HG02759 (cell line): ENCODE measurements around the gene HOXB4.

Source experiments
- ATAC-seq: cut with Tn5 transposase; IDR thresholded peaks from one replicate; pipeline ENCODE4 v1.9.1; 2021; ENCODE audit warnings: mild to moderate bottlenecking, moderate library complexity; ENCODE audit not compliant: unreplicated experiment

HOXB4 gene

GRCh38 chr17:48615047-48615962 lies 37.2 kb upstream of the HOXB4 start, which contains the start of gene HOXB8:
TSS of gene HOXB8 (minus strand) at chr17:48615292. CDS start at chr17:48614704, 588 bp downstream.
- no peak for ATAC-seq

DNA sequence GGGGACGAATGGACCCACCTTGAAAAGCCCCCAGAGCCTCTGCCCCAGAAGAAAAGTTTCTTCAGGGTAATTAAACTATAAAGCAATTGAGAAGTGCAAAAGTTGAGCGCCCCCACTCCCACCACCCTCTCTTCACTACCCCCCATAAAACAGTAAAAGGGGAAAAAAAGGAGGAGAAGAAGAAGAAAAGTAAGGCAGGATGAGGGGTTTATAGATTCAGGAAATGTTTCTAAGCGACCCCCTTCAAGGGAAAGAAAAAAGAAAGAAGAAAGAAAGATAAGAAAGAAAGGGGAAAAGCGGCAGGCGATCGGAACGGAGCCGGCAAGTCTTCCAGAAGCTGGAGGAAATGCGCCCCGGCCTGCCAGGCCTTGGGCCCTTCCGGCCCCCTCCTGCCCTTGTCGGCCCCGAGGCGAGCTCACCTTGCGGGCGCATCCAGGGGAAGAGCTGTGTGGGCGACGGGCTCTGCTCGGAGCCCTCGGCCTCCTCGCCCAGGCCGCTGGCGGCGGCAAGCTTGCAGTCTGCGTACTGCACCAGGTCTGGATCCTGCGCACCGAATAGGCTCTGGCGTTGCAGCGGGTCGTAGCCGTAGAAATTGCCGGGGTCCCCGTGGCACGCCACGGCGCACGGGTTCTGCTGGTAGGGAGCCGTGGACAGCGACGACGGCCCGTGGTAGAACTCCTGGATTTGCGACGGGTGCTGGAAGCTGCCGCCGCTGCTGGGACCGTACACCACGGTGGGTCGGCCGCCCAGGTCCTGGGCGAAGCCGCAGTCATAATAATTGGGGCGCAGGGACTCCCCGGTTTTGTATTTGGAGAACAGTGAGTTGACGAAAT lies 35.9 kb upstream of the HOXB4 start:
- no peak for ATAC-seq

GRCh38 chr17:48612854-48613691 lies 34.9 kb upstream of the HOXB4 start:
- ATAC-seq: no peak

DNA sequence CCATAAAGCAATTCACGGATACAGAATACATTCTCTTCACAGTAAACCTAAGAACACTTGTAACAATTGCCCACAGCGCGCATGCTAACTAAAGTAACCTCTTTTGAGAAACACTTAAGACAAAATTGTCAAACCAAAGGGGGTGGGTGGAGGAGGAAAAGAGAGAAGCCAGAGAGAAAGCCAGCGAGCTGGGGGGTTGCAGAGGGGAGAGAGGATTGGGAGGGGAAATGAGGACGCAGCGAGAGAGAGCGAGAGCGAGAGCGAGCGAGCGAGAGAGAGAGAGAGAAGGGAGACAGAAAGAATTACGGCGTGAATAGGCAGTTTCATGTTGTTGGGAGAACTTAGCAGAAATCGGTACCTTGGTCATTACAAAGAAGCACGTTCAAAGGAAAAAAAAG lies 34.3 kb upstream of the HOXB4 start:
- ATAC-seq: no peak

DNA sequence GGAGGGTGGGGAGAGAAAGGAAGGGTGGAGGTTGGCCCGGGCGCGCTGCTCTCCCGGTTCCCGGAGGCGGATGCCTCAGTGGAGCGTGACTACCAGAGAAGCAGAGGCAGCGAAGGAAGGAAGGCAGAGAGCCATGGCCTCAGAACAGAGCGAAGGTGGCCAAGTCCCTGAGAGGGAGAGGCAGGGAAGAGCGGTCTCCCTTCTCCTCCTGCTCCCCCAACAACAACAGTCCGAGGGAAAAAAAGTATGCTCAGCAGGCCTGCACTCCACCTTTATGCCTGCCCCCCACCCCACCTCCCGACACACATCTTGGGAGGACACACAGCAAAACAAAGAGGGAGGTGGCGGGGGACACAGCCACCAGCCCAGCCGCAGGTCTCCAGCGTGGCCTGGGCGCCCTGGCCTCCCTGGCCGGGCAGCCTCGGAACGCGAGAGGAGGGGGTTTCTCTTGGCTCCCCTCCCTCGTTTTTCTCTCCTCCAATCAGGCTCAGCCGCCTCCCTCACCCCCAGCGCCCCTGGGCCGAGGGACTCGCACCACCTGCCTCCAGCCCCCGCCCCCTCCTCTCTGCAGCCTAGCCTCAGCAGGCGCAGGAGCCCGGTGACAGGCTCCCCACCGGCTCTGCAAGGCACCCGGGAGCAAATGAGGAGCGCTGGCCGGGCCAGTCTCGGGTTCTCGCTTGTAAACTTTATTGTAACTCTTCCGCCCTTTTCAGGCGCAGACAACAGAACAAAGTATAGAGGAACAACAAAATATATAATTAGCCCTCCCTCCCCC lies 33.7 kb upstream of the HOXB4 start:
- ATAC-seq: no peak

- no peak for ATAC-seq
Observed at GRCh38 chr17:48611213-48611612, 33.1 kb upstream of the HOXB4 start.

DNA sequence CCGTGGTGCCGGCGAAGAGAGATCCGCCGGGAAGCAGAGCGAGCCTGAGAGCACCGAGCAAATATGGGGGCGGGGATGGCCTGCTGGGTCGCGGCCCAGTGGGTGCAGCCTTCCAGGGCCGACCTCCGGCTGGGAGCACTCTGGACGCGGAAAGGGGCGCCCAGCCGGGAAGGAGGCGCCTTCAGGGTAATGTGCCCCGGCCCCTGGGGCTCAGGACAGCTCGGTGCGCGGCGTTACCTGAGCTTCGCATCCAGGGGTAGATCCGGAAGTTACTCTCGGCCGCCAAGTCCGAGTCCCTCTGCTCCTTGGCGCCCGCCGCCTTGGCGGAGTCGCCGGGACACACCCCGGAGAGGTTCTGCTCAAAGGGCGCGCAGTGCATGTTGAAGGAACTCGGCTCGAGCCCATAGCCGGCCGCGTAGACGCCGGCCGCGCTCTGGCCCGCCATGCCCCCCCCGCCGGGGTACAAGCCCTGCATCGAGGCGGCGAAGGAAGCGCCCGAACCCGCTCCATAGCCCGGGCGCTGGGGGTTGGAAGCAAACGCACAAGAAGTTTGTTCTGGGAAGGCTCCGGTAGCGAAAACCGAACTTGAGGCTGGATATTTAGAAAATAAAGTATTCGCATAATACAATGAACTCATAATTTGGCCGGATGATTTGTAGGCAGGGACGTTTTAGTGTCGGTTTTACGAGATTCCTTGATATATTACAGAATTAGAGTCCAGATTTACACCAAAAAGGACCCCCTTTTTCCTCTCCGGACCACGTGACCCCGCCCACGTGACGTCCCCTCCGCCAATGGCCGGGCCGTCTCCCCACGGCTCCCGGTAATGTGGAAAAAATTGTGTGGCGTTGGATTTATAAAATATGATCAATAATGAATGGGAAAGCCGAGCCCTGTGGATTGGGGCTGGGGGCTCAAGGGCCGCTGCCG lies 32.4 kb upstream of the HOXB4 start, which contains the start of gene HOXB7:
Gene HOXB7 (minus strand): TSS at position 736 of the 930 bp plus-strand sequence. CDS start 99 bp downstream, at position 637.
- peak; percentile 36 for ATAC-seq

DNA sequence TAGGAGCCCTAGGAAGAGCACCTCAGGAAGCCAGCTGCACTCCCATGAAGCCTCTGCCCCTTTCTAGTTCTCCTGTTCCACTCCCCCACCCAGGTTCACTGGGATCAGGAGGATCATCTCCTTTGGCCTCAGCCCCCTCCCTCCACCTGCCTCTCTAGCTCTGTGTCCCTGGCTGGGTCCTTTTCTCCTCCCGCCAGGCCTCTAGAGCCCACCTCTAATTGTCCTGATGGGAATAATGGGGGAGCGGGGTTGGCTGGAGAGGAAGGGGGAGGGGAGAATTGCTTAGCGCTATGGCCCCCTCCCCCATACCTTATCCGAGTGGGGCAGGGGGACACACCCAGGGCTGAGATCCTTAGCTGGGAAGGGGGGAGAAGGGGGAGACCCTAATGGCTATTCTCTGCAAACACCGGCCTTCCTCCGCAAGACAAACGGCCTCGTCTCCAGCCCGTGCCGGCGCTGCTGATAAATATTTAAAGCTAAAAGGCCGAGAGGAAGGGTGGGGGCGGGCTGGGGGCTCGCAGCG lies 31.7 kb upstream of the HOXB4 start:
- no peak for ATAC-seq

DNA sequence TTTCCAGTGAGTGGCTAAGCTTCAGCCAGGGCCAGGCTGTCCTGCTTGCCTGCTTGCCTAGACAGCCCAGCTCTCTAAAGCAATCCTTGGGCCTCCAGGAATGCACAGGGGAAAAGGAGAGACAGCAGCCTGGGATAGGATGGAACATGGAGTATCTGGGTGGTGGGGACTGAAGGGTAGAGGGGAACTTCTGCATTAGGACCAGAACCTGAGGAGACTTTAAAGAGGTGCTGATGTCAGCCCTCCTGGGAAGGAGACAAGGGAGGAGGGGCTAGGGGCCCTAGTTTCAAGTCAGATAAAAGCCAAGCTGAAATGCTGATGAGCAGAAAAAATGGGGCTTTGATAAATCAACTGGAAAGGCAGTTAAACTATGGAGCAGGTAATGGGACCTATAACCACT lies 30.9 kb upstream of the HOXB4 start:
- ATAC-seq: no peak

GRCh38 chr17:48608494-48608834 lies 30.3 kb upstream of the HOXB4 start:
- no peak for ATAC-seq

DNA sequence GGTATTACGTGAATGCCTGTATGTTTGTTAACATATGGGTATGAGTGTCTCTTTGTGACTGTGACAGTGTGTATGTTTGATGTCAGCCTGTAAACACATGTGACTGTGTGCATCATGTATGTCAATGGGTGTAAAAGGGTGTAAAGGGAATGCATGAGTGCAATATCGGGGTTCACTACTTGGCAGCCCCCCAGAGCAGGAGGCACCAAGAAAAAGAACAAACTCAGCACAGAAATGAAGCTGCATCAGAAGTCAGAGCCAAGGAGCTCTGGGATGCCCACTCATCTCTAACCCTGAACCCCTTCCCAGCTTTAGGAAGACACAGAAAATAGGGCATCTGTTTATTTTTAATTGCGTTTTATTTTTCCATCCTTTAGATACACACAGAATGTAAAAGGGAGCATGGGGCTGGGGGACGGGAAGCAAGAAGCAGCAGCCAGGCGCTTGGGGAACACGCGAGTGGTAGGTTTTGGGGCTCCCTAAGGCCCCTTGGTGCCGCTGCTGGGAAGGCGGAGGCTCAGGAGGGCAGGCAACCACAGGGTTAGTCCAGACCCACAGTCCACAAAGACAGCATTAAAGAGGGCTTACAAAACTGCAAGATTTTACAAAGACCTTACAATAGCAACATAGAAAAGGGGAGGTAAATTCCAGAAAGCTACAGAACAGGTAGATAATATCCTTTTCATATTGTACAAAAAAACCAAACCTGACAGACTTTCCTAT lies 28.9 kb upstream of the HOXB4 start:
- no peak for ATAC-seq

DNA sequence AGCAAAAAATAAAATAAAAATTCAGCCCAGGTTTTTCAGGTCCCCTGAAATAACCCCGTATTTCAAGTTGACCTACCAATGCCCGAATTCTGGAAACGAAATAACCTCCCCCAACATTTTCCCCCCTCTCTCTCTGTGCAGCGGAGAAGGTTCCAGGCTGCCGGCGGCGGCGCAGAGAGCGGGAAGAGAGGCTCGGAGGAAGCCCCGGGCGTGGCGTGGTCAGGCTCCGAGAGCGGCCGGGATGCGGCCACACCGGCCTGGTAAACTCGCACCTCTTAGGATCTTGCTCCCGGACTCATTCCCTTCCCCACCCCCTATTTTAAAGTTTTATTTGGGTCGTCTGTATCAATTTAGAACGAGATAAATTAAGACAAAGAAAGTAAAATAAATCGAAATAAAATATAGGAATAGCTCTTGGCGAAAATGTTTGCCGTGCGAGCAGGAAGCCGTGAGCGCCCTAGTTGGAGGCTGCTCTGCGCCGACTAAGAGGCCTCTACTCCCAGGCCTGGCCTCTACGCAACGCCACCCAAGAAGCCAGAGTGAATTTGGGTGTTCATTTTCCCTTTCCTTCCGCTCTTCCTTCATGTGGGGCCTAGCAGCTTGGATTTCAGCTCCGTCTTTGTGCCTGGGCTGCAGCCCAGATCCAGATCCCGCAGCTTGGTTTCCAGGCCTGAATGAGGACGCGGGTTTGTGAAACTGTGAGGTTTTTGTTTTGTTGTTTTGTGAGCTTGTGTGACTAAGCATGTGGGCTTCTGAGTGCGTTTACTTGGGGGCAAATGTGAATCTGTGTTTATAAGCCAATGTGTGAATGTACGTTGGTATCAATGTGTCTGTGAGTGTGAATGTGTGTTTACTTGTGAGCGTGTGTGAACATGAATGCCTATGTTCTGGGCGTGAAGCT lies 28.1 kb upstream of the HOXB4 start:
- ATAC-seq: no peak

DNA sequence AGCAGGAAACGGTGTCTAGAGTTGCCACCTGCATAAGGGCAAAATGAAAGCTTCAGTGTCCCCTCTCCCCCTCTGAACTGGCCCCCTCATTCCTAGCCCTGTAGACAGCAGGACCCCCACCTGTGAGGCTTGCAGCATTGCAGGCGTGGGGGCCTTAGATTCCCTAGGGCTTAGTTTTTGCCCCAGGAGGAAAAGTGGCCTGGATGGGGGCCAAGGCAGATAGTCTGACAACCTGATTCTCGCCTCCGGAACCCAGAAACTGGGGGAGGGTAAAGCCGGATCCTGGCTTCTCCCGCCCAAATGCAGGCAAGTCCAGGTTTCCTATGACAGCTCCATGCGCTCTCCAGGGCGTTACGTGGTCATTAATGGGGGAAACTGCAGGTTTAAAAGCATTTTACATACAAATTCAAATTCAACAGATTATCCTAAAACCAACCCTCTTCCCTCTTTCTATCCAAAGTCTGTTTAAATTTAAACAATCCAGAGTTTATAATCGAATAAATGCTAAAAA lies 27.3 kb upstream of the HOXB4 start:
- no peak for ATAC-seq

DNA sequence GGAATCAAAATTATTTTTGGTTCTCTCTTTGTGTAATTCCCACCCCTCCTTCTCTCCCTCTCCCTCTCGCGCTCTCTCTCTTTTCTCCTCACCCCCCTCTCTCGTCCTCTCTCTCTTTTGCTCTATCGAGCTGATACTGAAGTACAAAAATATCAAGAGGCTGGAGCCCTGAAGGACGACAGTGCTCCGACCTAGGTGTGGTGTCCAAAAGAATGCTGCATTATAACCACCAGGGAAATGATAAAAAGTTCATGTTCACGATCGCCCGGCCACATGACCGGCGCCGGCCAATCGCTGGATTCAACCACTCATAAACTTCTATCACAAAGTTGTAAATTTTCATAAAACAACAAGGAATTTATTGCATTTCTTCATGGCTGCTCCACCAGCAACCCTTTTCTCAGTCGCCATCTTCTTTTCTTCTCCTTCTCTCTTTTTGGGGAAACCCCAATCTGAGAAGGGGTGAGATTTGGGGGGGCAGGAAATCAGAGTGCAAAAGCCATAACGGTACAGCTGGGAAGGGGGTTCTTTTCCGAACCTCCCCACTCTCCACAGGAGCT lies 26.7 kb upstream of the HOXB4 start, which contains the start of gene HOXB6:
Gene HOXB6 (minus strand): TSS at position 217 of the 560 bp plus-strand sequence. CDS start 6,836 bp downstream, outside the sequence.
- no peak for ATAC-seq

- ATAC-seq: no peak
Observed at GRCh38 chr17:48603959-48604769, 26.0 kb upstream of the HOXB4 start.
